H4 (cell line): ENCODE measurements around the gene CSTA. TPM values are rescaled to one million over a fixed set of nuclear protein-coding genes. Genes with fewer than 3 reads are reported as not detected.
A peak's percentile ranks its signal among the peaks of the same experiment; 100 is the strongest.

Source experiments
- DNase-seq: peaks from one replicate; pipeline ENCODE4 v3.0.0-alpha.2; 2015; ENCODE audit warnings: low spot score
- total RNA-seq: library from RNA; depleted of rRNA; stranded (reverse); fragments of >200 nt; shearing (Covaris generic); gene quantifications from 2 replicates; pipeline ENCODE4 v1.2.3, GENCODE V29; 2014; rRNA removed

The CSTA gene
- total RNA-seq, 1 experiment from 2014 or later = 62.1 TPM

- no peak for DNase-seq
Measured at GRCh38 chr3:122377975-122378374, 52.9 kb downstream of the CSTA start.

- DNase-seq = peak; percentile 82
Measured at GRCh38 chr3:122382888-122383666, 58.0 kb downstream of the CSTA start, which contains the start of gene MIX23. TSS of gene MIX23 (minus strand) at chr3:122383231. CDS start at chr3:122383224, 7 bp downstream.

GRCh38 chr3:122383771-122384697 is 59.0 kb downstream of the CSTA start, which contains the start of gene FAM162A:
TSS of gene FAM162A (plus strand) at chr3:122384182. CDS start at chr3:122384266, 84 bp downstream.
- DNase-seq = peak; percentile 94

GRCh38 chr3:122387709-122388108 is 62.7 kb downstream of the CSTA start:
- no peak for DNase-seq

- DNase-seq = no peak
Measured at GRCh38 chr3:122389197-122389596, 64.1 kb downstream of the CSTA start.

- DNase-seq = no peak
Measured at GRCh38 chr3:122389892-122390291, 64.8 kb downstream of the CSTA start.

GRCh38 chr3:122390665-122391064 is 65.6 kb downstream of the CSTA start:
- DNase-seq = no peak

Other genes starting within 250 kb of the CSTA start
- gene CASR, start 141.6 kb upstream of the CSTA start, total RNA-seq = not detected in 2 replicates
- 52.8 and 67.7 TPM in 2 replicates for gene MIX23, start 58.0 kb downstream of the CSTA start, total RNA-seq
- 25.7 and 34.3 TPM in 2 replicates for gene FAM162A, start 58.9 kb downstream of the CSTA start, total RNA-seq
- gene WDR5B, start 90.8 kb downstream of the CSTA start, total RNA-seq = 7.9 and 10.9 TPM in 2 replicates
- gene KPNA1, start 189.7 kb downstream of the CSTA start, total RNA-seq = 43.5 and 67.2 TPM in 2 replicates
- 57.9 and 67.5 TPM in 2 replicates for gene PARP9, start 239.1 kb downstream of the CSTA start, total RNA-seq
- gene DTX3L, start 239.1 kb downstream of the CSTA start, total RNA-seq = 45.9 and 53.2 TPM in 2 replicates